Measurements from ENCODE around the gene TSPAN9. TPM values are rescaled to one million over a fixed set of nuclear protein-coding genes. Genes with fewer than 3 reads are reported as not detected.

TSPAN9 gene
- total RNA-seq, 1 donor from 2014 or later, result 20.5 TPM

DNA sequence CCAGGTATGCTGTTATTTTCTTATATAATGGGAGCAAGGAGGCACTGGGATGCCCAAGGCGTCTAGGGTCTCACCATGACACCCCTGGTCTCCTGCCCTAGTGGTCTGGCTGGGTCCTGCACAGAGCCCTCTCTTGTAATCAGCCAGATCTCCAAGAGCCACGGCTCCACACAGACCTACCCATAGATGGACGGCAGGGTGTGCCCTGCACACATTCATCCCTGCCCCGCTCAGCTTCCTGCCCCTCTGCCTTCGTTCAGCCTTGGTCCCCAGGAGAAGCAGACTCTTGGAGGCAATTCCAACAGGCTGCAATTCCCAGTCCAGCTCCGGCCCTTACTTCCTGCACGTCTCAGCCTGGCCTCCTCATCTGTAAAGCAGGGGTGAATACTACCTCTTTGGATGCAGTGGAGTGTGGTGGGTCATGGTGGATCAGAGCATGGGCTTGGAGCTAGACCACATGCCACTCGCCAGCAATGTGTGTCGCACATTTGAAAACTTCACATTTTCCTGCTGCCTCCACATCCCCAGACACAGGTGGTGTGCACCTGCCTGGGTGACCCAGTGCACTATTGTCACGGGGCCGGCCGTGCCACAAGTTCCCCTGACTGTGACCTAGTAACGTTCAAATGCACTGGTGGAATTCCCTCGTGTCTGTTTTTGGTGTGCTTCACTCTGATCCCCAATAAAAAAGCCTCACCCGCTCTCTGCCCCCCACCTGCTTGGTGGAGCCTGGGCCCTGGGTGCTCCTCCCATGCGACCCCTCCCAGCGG is 242.7 kb downstream of the TSPAN9 start:
- TF ChIP-seq, protein P1, sequence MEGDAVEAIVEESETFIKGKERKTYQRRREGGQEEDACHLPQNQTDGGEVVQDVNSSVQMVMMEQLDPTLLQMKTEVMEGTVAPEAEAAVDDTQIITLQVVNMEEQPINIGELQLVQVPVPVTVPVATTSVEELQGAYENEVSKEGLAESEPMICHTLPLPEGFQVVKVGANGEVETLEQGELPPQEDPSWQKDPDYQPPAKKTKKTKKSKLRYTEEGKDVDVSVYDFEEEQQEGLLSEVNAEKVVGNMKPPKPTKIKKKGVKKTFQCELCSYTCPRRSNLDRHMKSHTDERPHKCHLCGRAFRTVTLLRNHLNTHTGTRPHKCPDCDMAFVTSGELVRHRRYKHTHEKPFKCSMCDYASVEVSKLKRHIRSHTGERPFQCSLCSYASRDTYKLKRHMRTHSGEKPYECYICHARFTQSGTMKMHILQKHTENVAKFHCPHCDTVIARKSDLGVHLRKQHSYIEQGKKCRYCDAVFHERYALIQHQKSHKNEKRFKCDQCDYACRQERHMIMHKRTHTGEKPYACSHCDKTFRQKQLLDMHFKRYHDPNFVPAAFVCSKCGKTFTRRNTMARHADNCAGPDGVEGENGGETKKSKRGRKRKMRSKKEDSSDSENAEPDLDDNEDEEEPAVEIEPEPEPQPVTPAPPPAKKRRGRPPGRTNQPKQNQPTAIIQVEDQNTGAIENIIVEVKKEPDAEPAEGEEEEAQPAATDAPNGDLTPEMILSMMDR (conservative IDR thresholded peaks at IDR 0.05; ENCODE audit: low read depth, low read length), result no peak
- no peak for DNase-seq (ENCODE audit: low read depth)
- no peak overlapping the region for H3K4me3 ChIP-seq (ENCODE audit: low read depth, low read length)

DNA sequence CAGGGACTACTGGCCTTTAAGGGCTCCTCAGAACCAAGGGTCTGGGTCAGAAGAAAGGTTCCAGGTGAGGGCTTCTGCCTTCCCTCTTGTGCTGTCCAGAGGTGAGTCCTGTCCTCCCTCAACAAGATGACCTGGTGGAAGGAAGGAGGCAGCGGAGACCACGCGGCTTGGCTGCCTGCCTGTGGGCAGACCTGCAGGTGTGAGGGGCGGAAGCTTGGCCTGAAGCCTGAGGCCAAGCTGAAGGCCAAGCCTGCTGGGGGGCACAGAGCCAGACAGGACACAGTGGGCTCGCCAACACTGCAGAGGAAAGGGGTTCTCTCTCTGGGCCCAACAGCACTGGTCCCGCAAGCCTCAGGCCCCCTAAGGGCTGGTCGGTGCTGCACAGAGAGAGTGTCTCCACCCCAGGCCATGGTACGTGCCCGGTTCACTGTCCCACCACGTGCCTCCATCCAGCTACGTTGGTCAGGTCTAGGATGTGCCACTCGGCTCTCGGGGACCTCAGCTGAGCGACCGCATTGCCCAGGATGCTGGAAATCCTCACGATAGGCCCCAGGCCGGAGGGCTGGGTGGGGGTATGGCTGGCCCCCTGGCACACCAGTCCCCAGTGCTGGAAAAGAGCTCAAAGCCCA is 243.8 kb downstream of the TSPAN9 start:
- DNase-seq (ENCODE audit: low read depth), result no peak
- H3K4me3 ChIP-seq (ENCODE audit: low read depth, low read length), result no peak overlapping the region
- TF ChIP-seq, protein P1 (conservative IDR thresholded peaks at IDR 0.05; ENCODE audit: low read depth, low read length), result no peak

DNA sequence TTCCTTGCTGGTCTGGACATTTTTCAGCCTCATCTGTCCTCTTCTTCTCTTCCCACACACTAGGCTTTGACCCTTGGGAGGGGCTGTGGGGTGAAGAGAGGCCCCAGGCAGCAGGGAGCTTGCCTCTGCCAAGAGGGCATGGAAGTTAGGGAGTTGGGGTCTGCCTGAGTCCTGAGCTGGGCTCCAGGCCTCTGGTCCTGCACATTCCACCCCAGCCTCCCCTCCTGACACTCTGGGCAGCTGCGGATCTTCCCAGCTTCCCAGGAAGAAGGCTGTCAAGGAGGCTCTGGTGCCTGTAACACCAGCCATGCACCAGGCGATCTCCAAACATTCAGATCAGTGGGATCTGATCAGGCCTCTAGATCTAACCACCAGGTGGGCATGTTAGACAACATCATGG is 244.7 kb downstream of the TSPAN9 start:
- DNase-seq (ENCODE audit: low read depth), result no peak
- TF ChIP-seq, protein P1 (conservative IDR thresholded peaks at IDR 0.05; ENCODE audit: low read depth, low read length), result no peak
- no peak overlapping the region for H3K4me3 ChIP-seq (ENCODE audit: low read depth, low read length)

DNA sequence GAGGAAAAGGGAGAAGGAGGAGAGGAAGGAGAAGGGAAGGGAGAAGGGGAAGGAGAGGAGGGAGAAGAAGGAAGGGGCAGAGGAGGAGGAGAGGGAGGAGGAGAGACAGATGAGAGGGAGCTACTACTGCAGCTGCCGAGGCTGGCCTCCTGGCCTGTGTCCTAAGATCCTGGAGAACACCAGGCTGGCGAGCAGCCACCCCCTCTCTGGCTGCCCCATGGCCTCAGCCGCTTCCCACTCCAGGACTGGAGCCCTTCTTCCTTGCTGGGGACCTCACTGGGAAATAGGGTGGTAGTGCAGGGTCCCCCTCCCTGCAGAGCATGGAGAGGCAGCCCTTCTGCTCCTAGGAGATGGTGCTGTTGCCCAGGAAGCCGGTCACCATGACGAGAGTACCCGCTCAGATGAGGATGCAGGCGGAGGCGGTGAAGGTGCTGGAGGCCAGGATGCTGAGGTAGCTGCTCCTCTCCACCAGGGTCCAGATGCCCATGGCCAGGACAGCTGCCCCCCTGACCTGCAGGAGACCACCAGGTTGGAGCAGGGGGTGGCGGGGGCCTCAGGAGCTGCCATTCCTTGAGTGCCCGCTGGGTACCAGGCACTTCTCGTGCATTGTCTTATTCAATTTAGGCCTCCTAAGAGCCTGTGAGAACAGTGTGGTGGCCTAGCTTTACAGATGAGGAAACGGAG is 246.0 kb downstream of the TSPAN9 start:
- TF ChIP-seq, protein P1 (conservative IDR thresholded peaks at IDR 0.05; ENCODE audit: low read depth, low read length), result no peak
- DNase-seq (ENCODE audit: low read depth), result no peak
- H3K4me3 ChIP-seq (ENCODE audit: low read depth, low read length), result no peak overlapping the region

DNA sequence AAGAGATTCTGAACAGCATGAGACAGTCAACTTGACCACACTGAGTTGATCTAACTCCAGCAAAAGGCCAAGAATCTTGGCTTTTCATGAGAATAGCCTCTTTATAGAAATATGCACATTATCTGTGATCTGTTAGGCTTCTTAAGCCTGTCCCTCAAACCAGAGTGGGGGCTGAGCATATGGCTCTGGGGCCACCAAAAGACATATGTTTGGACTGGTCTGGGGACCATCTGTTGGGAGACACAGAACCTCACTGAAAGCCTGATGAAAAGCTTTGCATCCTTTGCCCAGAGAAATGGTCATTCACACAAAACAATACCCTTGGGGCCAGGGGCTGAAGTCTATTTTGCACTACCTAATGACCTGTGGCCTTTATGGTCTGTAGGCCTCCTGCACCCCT is 248.6 kb downstream of the TSPAN9 start:
- TF ChIP-seq, protein P1 (conservative IDR thresholded peaks at IDR 0.05; ENCODE audit: low read depth, low read length), result no peak
- DNase-seq (ENCODE audit: low read depth), result no peak
- H3K4me3 ChIP-seq (ENCODE audit: low read depth, low read length), result no peak overlapping the region

DNA sequence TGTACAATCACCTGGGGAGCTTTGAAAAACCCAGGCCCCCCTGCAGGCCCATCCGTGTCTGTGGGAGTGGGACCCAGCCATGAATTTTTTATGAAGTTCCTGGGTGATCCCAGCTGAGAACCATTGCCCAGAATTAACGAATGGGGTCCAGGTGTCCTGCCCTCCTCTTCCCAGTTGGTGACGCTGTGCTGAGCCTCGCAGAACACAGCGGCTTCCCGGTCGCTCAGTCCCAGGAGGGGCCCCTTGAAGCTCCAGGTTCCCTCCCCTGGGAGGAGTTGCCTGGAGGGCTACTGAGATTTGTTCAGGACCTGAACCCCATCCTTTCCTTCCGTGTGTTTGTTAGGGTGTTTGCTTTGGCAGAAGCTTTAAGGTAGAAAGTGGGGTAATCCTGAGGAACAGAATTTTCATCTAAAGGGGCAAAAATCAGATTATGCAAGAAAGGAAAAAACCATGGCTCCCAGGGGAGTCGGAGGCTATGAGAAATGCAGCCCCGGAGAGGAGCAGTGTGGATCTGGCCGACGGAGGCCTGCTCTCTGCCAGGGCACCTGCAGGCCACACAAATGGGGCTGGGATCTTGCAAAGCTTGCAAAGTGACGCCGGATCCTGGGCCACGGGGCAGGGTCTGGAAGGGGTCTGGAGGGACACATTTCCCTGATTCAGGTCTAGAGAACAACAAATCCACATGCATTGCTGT is 249.1 kb downstream of the TSPAN9 start:
- no peak overlapping the region for H3K4me3 ChIP-seq (ENCODE audit: low read depth, low read length)
- TF ChIP-seq, protein P1 (conservative IDR thresholded peaks at IDR 0.05; ENCODE audit: low read depth, low read length), result no peak
- no peak for DNase-seq (ENCODE audit: low read depth)
